ENCODE measurements around the gene FBXL7.

Gene FBXL7

GRCh38 chr5:15463231-15463980 is 36.6 kb upstream of the FBXL7 start:
- H2AFZ ChIP-seq (ENCODE audit: low read depth, low read length): no peak overlapping the region
- no peaks in the 10 kb centered on the region for H3K79me2 ChIP-seq (ENCODE audit: insufficient read depth, low read length)
- peak; percentile 58; the same call in 2 of the 3 replicates for ATAC-seq (ENCODE audit: insufficient read depth, low read depth)

DNA sequence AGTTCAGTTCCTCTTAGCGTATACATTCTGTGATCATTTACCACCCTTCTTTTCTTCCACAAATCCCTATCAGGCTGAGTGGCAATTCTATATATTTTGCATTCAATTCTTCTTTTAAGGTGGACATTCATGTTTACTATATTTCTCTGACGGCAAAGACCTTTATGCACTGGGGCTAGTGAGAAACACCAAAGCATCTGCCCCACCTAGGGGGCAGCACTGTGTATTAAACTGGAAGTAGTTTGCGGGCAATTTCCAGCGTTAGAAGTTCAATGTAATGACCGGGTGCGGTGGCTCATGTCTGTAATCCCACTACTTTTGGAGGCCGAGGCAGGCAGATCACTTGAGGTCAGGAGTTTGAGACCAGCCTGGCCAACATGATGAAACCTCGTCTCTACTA is 27.9 kb upstream of the FBXL7 start:
- ATAC-seq (ENCODE audit: insufficient read depth, low read depth) (no peak), DNase-seq (no peak)
- H3K36me3 ChIP-seq (ENCODE audit: insufficient read depth, low read length): no peaks in the 10 kb centered on the region
- peaks cover 5% of the 10 kb centered on the region for H3K9me3 ChIP-seq (ENCODE audit: insufficient read depth, low read length, severe bottlenecking)
- no peak overlapping the region for H2AFZ ChIP-seq (ENCODE audit: low read depth, low read length)
- no peak overlapping the region for H3K4me3 ChIP-seq (ENCODE audit: low read depth in 1 of 2, low read length in 2 of 2)
- H3K79me2 ChIP-seq (ENCODE audit: insufficient read depth, low read length): no peaks in the 10 kb centered on the region
- no peak overlapping the region for H3K4me2 ChIP-seq (ENCODE audit: insufficient read depth, low read length)
- no peak for TF ChIP-seq EZH2 (IDR thresholded peaks at IDR 0.05; ENCODE audit: borderline replicate concordance, low read depth, low read length, severe bottlenecking)
- TF ChIP-seq, protein P1, sequence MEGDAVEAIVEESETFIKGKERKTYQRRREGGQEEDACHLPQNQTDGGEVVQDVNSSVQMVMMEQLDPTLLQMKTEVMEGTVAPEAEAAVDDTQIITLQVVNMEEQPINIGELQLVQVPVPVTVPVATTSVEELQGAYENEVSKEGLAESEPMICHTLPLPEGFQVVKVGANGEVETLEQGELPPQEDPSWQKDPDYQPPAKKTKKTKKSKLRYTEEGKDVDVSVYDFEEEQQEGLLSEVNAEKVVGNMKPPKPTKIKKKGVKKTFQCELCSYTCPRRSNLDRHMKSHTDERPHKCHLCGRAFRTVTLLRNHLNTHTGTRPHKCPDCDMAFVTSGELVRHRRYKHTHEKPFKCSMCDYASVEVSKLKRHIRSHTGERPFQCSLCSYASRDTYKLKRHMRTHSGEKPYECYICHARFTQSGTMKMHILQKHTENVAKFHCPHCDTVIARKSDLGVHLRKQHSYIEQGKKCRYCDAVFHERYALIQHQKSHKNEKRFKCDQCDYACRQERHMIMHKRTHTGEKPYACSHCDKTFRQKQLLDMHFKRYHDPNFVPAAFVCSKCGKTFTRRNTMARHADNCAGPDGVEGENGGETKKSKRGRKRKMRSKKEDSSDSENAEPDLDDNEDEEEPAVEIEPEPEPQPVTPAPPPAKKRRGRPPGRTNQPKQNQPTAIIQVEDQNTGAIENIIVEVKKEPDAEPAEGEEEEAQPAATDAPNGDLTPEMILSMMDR (IDR thresholded peaks at IDR 0.05; ENCODE audit: borderline replicate concordance, extremely low read depth, low read length, poor library complexity, severe bottlenecking): peak; percentile 17
- no peak overlapping the region for H3K27ac ChIP-seq (ENCODE audit: low read length)
- H3K27me3 ChIP-seq (ENCODE audit: insufficient read depth, low read length, poor library complexity): no peaks in the 10 kb centered on the region
- no peaks in the 10 kb centered on the region for H3K4me1 ChIP-seq (ENCODE audit: insufficient read depth, low read length)
- H4K20me1 ChIP-seq (ENCODE audit: insufficient read depth, low read length): no peaks in the 10 kb centered on the region
- H3K9ac ChIP-seq (ENCODE audit: low read depth, low read length): no peak overlapping the region

More at GRCh38 chr5:15463231-15463980, 36.6 kb upstream of the FBXL7 start:
- Histone ChIP-seq H3K9ac (ENCODE audit: low read depth, low read length) (no peak overlapping the region), H3K36me3 (ENCODE audit: insufficient read depth, low read length) (no peaks in the 10 kb centered on the region), H3K27ac (ENCODE audit: low read length) (no peak overlapping the region), H3K27me3 (ENCODE audit: insufficient read depth, low read length, poor library complexity) (peaks cover 2% of the 10 kb centered on the region), H3K4me1 (ENCODE audit: insufficient read depth, low read length) (no peaks in the 10 kb centered on the region), H3K9me3 (ENCODE audit: insufficient read depth, low read length, severe bottlenecking) (no peaks in the 10 kb centered on the region), H3K4me3 (ENCODE audit: low read depth in 1 of 2, low read length in 2 of 2) (no peak overlapping the region), H4K20me1 (ENCODE audit: insufficient read depth, low read length) (no peaks in the 10 kb centered on the region), H3K4me2 (ENCODE audit: insufficient read depth, low read length) (no peak overlapping the region)
- DNase-seq: no peak
- TF ChIP-seq, protein P1 (IDR thresholded peaks at IDR 0.05; ENCODE audit: borderline replicate concordance, extremely low read depth, low read length, poor library complexity, severe bottlenecking): peak; percentile 62
- no peak for TF ChIP-seq EZH2 (IDR thresholded peaks at IDR 0.05; ENCODE audit: borderline replicate concordance, low read depth, low read length, severe bottlenecking)

DNA sequence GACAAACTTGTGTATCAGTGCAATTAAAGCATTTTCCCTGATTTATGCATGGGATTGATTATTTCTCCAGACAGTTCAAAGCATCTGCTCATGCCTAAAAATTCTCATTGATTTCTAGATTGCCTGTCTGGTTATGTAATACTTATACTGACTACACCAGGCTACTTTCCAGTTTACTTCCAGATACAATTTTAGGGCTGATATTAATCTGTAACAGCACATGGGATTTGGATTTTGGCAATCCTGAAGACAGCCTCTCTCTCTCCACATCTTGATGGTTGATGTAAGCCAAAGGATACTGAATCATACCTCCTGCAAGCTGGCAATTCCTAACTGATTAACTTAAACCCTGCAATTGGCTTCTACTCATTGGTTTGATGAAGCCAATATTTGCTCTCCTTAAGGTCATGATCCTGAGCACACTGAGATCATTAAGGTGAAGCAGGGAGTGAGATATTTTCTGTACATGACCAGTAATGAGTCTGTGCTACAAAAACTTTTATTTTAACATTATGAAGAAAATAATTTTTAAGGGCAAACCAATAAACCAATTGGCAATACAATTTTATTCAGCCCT is 25.7 kb upstream of the FBXL7 start:
- H2AFZ ChIP-seq (ENCODE audit: low read depth, low read length): no peak overlapping the region
- no peaks in the 10 kb centered on the region for H3K4me1 ChIP-seq (ENCODE audit: insufficient read depth, low read length)
- no peaks in the 10 kb centered on the region for H3K27me3 ChIP-seq (ENCODE audit: insufficient read depth, low read length, poor library complexity)

More for the DNA sequence above, 25.7 kb upstream of the FBXL7 start:
- Histone ChIP-seq H3K9me3 (ENCODE audit: insufficient read depth, low read length, severe bottlenecking) (peaks cover 5% of the 10 kb centered on the region), H3K79me2 (ENCODE audit: insufficient read depth, low read length) (no peaks in the 10 kb centered on the region), H3K4me3 (ENCODE audit: low read depth in 1 of 2, low read length in 2 of 2) (no peak overlapping the region), H3K36me3 (ENCODE audit: insufficient read depth, low read length) (no peaks in the 10 kb centered on the region), H3K4me2 (ENCODE audit: insufficient read depth, low read length) (no peak overlapping the region), H4K20me1 (ENCODE audit: insufficient read depth, low read length) (no peaks in the 10 kb centered on the region), H3K9ac (ENCODE audit: low read depth, low read length) (no peak overlapping the region), H3K27ac (ENCODE audit: low read length) (no peak overlapping the region)
- TF ChIP-seq, protein P1 (IDR thresholded peaks at IDR 0.05; ENCODE audit: borderline replicate concordance, extremely low read depth, low read length, poor library complexity, severe bottlenecking): no peak
- TF ChIP-seq EZH2 (IDR thresholded peaks at IDR 0.05; ENCODE audit: borderline replicate concordance, low read depth, low read length, severe bottlenecking): no peak
- DNase-seq: no peak
- no peak for ATAC-seq (ENCODE audit: insufficient read depth, low read depth)

Data from DND-41 (cell line).